Liver (tissue), 9 donors: Measurements from ENCODE around the gene NKX6-1. TPM values are rescaled to one million over a fixed set of nuclear protein-coding genes. Genes with fewer than 3 reads are reported as not detected.

Experiments used
- DNase-seq: peaks from one replicate; pipeline ENCODE4 v3.0.0-alpha.2; 2017; ENCODE audit warnings: low spot score
- H3K27ac ChIP-seq, 2 donors: one replicate each; pipeline ENCODE4 v1.7.0; 2013; ENCODE audit warnings: inconsistent platforms in 2 of 2, low read length in 2 of 2, control low read depth in 1 of 2, low read depth in 1 of 2, mild to moderate bottlenecking in 1 of 2
- H3K27me3 ChIP-seq, 4 donors: one replicate each; pipeline versions ENCODE4 v1.6.1 to v1.7.0; 2013; ENCODE audit warnings: low read length in 3 of 4, inconsistent platforms in 1 of 4, mild to moderate bottlenecking in 1 of 4, moderate library complexity in 1 of 4; ENCODE audit not compliant: control insufficient read depth in 4 of 4, insufficient read depth in 4 of 4
- H3K36me3 ChIP-seq, 4 donors: one replicate each; pipeline versions ENCODE4 v1.6.1 to v1.7.0; 2013; ENCODE audit warnings: low read length in 3 of 4, mild to moderate bottlenecking in 3 of 4, low read depth in 1 of 4, moderate library complexity in 1 of 4; ENCODE audit not compliant: control insufficient read depth in 4 of 4, insufficient read depth in 3 of 4
- H3K4me1 ChIP-seq, 4 donors: one replicate each; pipeline versions ENCODE4 v1.6.1 to v1.7.0; 2013; ENCODE audit warnings: low read length in 3 of 4, mild to moderate bottlenecking in 3 of 4, moderate library complexity in 1 of 4; ENCODE audit not compliant: control insufficient read depth in 4 of 4, insufficient read depth in 4 of 4
- H3K4me3 ChIP-seq, 3 donors: one replicate each; pipeline versions ENCODE4 v1.6.1 to v1.7.0; 2013; ENCODE audit warnings: low read length in 3 of 3, control low read depth in 1 of 3, low read depth in 1 of 3, mild to moderate bottlenecking in 1 of 3
- H3K9ac ChIP-seq, 2 donors: one replicate each; pipeline ENCODE4 v1.7.0; 2013; ENCODE audit warnings: low read length in 2 of 2, mild to moderate bottlenecking in 2 of 2, moderate library complexity in 2 of 2, control low read depth in 1 of 2, low read depth in 1 of 2
- H3K9me3 ChIP-seq, 4 donors: one replicate each; pipeline versions ENCODE4 v1.6.1 to v1.7.0; 2013; ENCODE audit warnings: low read length in 3 of 4; ENCODE audit not compliant: control insufficient read depth in 4 of 4
- EGR1 ChIP-seq, 2 donors: IDR thresholded peaks; 2 replicates each; pipeline ENCODE4 v1.6.1; 2016 to 2018; ENCODE audit warnings: antibody characterized with exemption in 2 of 2, low read depth in 2 of 2
- FOXA1 ChIP-seq: IDR thresholded peaks from 2 replicates; pipeline ENCODE4 v1.6.1; 2016; ENCODE audit warnings: antibody characterized with exemption
- FOXA2 ChIP-seq: IDR thresholded peaks from 2 replicates; pipeline ENCODE4 v1.6.1; 2016; ENCODE audit warnings: antibody characterized with exemption
- GABPA ChIP-seq, 2 donors: IDR thresholded peaks in 1 of 2; conservative IDR thresholded peaks in 1 of 2; 2 replicates each; pipeline ENCODE4 v1.6.1; 2016; ENCODE audit warnings: antibody characterized with exemption in 2 of 2, mild to moderate bottlenecking in 1 of 2, moderate library complexity in 1 of 2
- HNF4A ChIP-seq, 2 donors: conservative IDR thresholded peaks; 2 replicates each; pipeline ENCODE4 v1.6.1; 2016; ENCODE audit warnings: antibody characterized with exemption in 2 of 2, mild to moderate bottlenecking in 2 of 2
- HNF4G ChIP-seq: IDR thresholded peaks from 2 replicates; pipeline ENCODE4 v1.6.1; 2016; ENCODE audit warnings: antibody characterized with exemption
- JUND ChIP-seq, 2 donors: IDR thresholded peaks; 2 replicates each; pipeline ENCODE4 v1.6.1; 2016; ENCODE audit warnings: antibody characterized with exemption in 2 of 2
- NR2F2 ChIP-seq: IDR thresholded peaks from 2 replicates; pipeline ENCODE4 v1.6.1; 2016; ENCODE audit warnings: antibody characterized with exemption
- RAD21 ChIP-seq, 2 donors: IDR thresholded peaks; 2 replicates each; pipeline ENCODE4 v1.6.1; 2016; ENCODE audit warnings: antibody characterized with exemption in 2 of 2, mild to moderate bottlenecking in 2 of 2
- RXRA ChIP-seq, 2 donors: IDR thresholded peaks; 2 replicates each; pipeline ENCODE4 v1.6.1; 2017 to 2018; ENCODE audit warnings: antibody characterized with exemption in 2 of 2, mild to moderate bottlenecking in 1 of 2
- SP1 ChIP-seq: IDR thresholded peaks from 2 replicates; pipeline ENCODE4 v1.6.1; 2018; ENCODE audit warnings: antibody characterized with exemption, mild to moderate bottlenecking
- TAF1 ChIP-seq: conservative IDR thresholded peaks from 2 replicates; pipeline ENCODE4 v1.6.1; 2016; ENCODE audit warnings: antibody characterized with exemption, mild to moderate bottlenecking
- YY1 ChIP-seq: IDR thresholded peaks from 2 replicates; pipeline ENCODE4 v1.6.1; 2016; ENCODE audit warnings: antibody characterized with exemption, mild to moderate bottlenecking
- WGBS: extraction: QIAGEN DNeasy Blood & Tissue Kit; methylation state at CpG from one replicate; pipeline ENCODE4 v1.1.7; 2013; 5-methylcytosine and 5-hydroxymethylcytosine counted together
- polyA plus RNA-seq, 2 donors: library from polyadenylated mRNA; stranded (reverse) in 1 of 2; unstranded in 1 of 2; fragments of 200-250 nt in 1 of 2; fragments of >200 nt in 1 of 2; fragmentation: Nextera tagmentation in 1 of 2; extraction: Ambion mirVana in 1 of 2; gene quantifications; one replicate each; pipeline versions ENCODE4 v1.2.1 to v1.2.3, GENCODE V29; 2013 to 2015
- total RNA-seq, 2 donors: library from RNA; depleted of rRNA; stranded (reverse); fragments of >200 nt; gene quantifications; one replicate each; pipeline ENCODE4 v1.2.3, GENCODE V29; 2014
- TF ChIP-seq, protein P1 (sequence below): IDR thresholded peaks from 2 replicates; pipeline ENCODE4 v1.6.1; 2016; ENCODE audit warnings: antibody characterized with exemption
- TF ChIP-seq, protein P2 (sequence below): IDR thresholded peaks from 2 replicates; pipeline ENCODE4 v1.6.1; 2016; ENCODE audit warnings: antibody characterized with exemption
- TF ChIP-seq, protein P3 (sequence below): IDR thresholded peaks from 2 replicates; pipeline ENCODE4 v1.6.1; 2016; ENCODE audit warnings: antibody characterized with exemption, mild to moderate bottlenecking
- TF ChIP-seq, protein P4 (sequence below): fragments of 150-350 bp; IDR thresholded peaks from 2 replicates; pipeline ENCODE4 v1.5.1; 2017; ENCODE audit warnings: improper control_type of control experiment, low read depth, low read length; ENCODE audit not compliant: missing input control
- donor health status: healthy.
- donor health status: healthy.
- donor health status: healthy.
- donor health status: healthy.
- donor health status: healthy.

NKX6-1 gene
- total and polyA plus RNA-seq, 4 donors: 0.05 TPM; not detected in 3

DNA sequence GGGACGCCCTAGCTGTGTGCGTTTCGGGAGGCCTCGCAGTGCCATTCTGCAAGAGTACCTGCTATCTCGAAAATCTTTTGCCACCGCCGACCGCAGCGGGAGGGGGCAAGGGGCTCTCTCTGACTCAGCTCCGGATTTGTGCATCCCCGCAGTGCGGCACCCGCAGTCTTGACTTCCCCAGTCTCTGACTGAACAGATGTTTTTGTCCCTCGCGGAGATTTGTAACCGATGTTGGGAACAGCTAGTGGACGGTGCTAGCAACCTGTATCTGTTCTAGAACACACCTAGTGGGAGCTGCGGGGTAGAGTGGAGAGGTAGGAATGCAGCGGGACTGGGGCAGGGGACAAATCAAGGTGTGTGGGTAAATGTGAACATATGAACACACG lies 17.2 kb downstream of the NKX6-1 start:
- H3K36me3 ChIP-seq: no peaks in the 10 kb centered on the region
- 5% methylated on average over 20 of the region's 20 CpGs for WGBS
- TF ChIP-seq FOXA1 (no peak), YY1 (no peak), RXRA (IDR thresholded peaks at IDR 0.05) (no peak), GABPA (IDR thresholded peaks at IDR 0.05 in 1 of 2, conservative IDR thresholded peaks at IDR 0.05 in 1 of 2) (no peak), HNF4A (conservative IDR thresholded peaks at IDR 0.05) (no peak), JUND (IDR thresholded peaks at IDR 0.05) (no peak), TAF1 (no peak), RAD21 (IDR thresholded peaks at IDR 0.05) (no peak), EGR1 (IDR thresholded peaks at IDR 0.05; ENCODE audit: low read depth in 2 of 2) (no peak), SP1 (no peak), NR2F2 (no peak), FOXA2 (no peak), HNF4G (no peak)
- TF ChIP-seq, protein P1, sequence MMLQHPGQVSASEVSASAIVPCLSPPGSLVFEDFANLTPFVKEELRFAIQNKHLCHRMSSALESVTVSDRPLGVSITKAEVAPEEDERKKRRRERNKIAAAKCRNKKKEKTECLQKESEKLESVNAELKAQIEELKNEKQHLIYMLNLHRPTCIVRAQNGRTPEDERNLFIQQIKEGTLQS: no peak
- TF ChIP-seq, protein P2, sequence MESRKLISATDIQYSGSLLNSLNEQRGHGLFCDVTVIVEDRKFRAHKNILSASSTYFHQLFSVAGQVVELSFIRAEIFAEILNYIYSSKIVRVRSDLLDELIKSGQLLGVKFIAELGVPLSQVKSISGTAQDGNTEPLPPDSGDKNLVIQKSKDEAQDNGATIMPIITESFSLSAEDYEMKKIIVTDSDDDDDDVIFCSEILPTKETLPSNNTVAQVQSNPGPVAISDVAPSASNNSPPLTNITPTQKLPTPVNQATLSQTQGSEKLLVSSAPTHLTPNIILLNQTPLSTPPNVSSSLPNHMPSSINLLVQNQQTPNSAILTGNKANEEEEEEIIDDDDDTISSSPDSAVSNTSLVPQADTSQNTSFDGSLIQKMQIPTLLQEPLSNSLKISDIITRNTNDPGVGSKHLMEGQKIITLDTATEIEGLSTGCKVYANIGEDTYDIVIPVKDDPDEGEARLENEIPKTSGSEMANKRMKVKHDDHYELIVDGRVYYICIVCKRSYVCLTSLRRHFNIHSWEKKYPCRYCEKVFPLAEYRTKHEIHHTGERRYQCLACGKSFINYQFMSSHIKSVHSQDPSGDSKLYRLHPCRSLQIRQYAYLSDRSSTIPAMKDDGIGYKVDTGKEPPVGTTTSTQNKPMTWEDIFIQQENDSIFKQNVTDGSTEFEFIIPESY: no peak
- no peak for DNase-seq
- peaks cover 0 to 3% (median 0%) of the 10 kb centered on the region in 4 donors for H3K9me3 ChIP-seq
- H3K27ac ChIP-seq: no peak overlapping the region
- H3K27me3 ChIP-seq: peaks cover 11 to 40% (median 13%) of the 10 kb centered on the region in 4 donors
- H3K4me3 ChIP-seq: peak overlapping the region in 1 of 3 donors; percentile 20
- peaks cover 3 to 21% (median 9%) of the 10 kb centered on the region in 4 donors for H3K4me1 ChIP-seq
- H3K9ac ChIP-seq: no peak overlapping the region

DNA sequence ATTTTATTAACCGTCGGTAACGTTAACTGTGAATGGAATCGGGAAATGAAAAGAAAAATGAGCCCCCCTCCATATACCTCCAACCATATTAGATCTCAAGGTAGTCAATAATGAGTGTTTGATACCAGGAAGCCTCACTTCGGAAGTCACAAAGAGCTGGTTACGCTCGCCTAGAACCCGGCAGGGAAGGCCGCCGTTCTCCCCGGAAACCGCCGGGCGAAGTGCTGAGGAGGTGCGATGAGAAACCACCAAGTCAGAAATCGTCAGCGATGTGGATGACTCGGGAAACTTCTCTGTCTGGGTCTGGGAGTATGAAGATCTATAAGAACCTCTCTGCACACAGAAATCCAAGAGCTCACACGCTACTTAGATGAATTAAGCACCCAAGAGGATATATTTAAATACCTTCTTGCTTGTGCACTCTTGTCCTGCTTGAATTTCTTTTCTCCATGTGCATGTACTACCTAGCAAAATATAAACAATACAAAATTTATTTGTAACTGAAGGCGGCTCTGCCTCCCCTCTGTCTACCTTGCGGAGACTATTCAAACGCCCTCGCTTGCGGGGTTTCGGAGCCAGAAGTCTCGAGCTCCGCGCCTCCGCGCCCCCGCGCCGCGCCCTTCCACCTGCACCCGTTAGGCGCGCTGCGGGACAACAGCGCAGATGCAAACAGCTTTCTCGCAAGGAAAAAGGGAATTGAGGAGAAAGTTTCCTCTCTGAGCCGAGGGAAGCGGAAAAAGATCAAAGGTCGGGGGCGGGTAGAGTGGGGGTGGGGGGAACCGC lies 17.8 kb downstream of the NKX6-1 start:
- no peaks in the 10 kb centered on the region for H3K36me3 ChIP-seq
- peaks cover 3 to 21% (median 9%) of the 10 kb centered on the region in 4 donors for H3K4me1 ChIP-seq
- no peak for DNase-seq
- peaks cover 11 to 38% (median 13%) of the 10 kb centered on the region in 4 donors for H3K27me3 ChIP-seq
- TF ChIP-seq, protein P1: no peak
- H3K4me3 ChIP-seq: peak overlapping the region in 1 of 3 donors; percentile 20
- peaks cover 0 to 3% (median 0%) of the 10 kb centered on the region in 4 donors for H3K9me3 ChIP-seq
- H3K9ac ChIP-seq: no peak overlapping the region
- WGBS: 8% methylated on average over 45 of the region's 45 CpGs
- H3K27ac ChIP-seq: no peak overlapping the region

DNA sequence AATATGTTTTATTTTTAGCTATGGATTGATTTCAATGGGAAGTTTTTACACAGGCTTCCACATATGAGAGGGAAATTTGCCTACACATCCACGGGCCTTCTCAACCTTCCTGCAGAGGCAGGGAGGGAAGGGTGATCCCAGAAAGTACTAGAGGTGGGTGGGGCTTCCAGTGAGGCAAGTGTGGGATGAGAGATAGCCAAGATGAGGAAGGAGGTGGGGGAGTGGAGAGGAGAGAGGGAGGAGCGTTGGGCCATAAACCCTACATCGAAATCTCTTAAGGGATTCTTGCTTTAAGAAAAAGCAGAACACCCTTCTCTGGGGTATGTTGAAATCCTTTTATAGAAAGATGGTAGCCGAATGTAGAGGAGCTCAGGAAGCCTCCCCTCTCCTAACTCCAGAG lies 19.0 kb downstream of the NKX6-1 start:
- no peak overlapping the region for H3K4me3 ChIP-seq
- no peaks in the 10 kb centered on the region for H3K36me3 ChIP-seq
- H3K9ac ChIP-seq: no peak overlapping the region

More for the DNA sequence above, 19.0 kb downstream of the NKX6-1 start:
- peaks cover 3 to 21% (median 9%) of the 10 kb centered on the region in 4 donors for H3K4me1 ChIP-seq
- no peak for DNase-seq
- no peak for TF ChIP-seq YY1
- TF ChIP-seq, protein P3, sequence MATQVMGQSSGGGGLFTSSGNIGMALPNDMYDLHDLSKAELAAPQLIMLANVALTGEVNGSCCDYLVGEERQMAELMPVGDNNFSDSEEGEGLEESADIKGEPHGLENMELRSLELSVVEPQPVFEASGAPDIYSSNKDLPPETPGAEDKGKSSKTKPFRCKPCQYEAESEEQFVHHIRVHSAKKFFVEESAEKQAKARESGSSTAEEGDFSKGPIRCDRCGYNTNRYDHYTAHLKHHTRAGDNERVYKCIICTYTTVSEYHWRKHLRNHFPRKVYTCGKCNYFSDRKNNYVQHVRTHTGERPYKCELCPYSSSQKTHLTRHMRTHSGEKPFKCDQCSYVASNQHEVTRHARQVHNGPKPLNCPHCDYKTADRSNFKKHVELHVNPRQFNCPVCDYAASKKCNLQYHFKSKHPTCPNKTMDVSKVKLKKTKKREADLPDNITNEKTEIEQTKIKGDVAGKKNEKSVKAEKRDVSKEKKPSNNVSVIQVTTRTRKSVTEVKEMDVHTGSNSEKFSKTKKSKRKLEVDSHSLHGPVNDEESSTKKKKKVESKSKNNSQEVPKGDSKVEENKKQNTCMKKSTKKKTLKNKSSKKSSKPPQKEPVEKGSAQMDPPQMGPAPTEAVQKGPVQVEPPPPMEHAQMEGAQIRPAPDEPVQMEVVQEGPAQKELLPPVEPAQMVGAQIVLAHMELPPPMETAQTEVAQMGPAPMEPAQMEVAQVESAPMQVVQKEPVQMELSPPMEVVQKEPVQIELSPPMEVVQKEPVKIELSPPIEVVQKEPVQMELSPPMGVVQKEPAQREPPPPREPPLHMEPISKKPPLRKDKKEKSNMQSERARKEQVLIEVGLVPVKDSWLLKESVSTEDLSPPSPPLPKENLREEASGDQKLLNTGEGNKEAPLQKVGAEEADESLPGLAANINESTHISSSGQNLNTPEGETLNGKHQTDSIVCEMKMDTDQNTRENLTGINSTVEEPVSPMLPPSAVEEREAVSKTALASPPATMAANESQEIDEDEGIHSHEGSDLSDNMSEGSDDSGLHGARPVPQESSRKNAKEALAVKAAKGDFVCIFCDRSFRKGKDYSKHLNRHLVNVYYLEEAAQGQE: no peak
- TF ChIP-seq RXRA (IDR thresholded peaks at IDR 0.05): no peak
- TF ChIP-seq, protein P4, sequence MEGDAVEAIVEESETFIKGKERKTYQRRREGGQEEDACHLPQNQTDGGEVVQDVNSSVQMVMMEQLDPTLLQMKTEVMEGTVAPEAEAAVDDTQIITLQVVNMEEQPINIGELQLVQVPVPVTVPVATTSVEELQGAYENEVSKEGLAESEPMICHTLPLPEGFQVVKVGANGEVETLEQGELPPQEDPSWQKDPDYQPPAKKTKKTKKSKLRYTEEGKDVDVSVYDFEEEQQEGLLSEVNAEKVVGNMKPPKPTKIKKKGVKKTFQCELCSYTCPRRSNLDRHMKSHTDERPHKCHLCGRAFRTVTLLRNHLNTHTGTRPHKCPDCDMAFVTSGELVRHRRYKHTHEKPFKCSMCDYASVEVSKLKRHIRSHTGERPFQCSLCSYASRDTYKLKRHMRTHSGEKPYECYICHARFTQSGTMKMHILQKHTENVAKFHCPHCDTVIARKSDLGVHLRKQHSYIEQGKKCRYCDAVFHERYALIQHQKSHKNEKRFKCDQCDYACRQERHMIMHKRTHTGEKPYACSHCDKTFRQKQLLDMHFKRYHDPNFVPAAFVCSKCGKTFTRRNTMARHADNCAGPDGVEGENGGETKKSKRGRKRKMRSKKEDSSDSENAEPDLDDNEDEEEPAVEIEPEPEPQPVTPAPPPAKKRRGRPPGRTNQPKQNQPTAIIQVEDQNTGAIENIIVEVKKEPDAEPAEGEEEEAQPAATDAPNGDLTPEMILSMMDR: no peak
- no peak overlapping the region for H3K27ac ChIP-seq
- 24% methylated on average over 4 of the region's 4 CpGs for WGBS
- peaks cover 11 to 35% (median 13%) of the 10 kb centered on the region in 4 donors for H3K27me3 ChIP-seq
- peaks cover 0 to 3% (median 0%) of the 10 kb centered on the region in 4 donors for H3K9me3 ChIP-seq
